ENCODE measurements around the gene GRIP1.

GRIP1 gene

GRCh38 chr12:66678338-66679275 is at the start of gene GRIP1:
TSS of gene GRIP1 (minus strand) at chr12:66679076. CDS start at chr12:66678904, 172 bp downstream.
- TF ChIP-seq CTCF (IDR thresholded peaks at IDR 0.05; ENCODE audit: low read depth, low read length) = no peak
- in situ Hi-C loops (cut with HindIII; ENCODE audit: low sequenced_read_pairs) = no loop called here
- peak; percentile 8 for DNase-seq (ENCODE audit: low read depth, low spot score)
- peak within 1 kb of the TSS; percentile 6 for H3K4me3 ChIP-seq (ENCODE audit: low read depth, low read length)

GRCh38 chr12:66726556-66726955 is 47.7 kb upstream of the GRIP1 start:
- in situ Hi-C loops (cut with HindIII; ENCODE audit: low sequenced_read_pairs) = no loop called here
- H3K4me3 ChIP-seq (ENCODE audit: low read depth, low read length) = no peak overlapping the region
- TF ChIP-seq CTCF (IDR thresholded peaks at IDR 0.05; ENCODE audit: low read depth, low read length) = no peak
- DNase-seq (ENCODE audit: low read depth, low spot score) = no peak

- H3K4me3 ChIP-seq (ENCODE audit: low read depth, low read length) = no peak overlapping the region
- in situ Hi-C loops (cut with HindIII; ENCODE audit: low sequenced_read_pairs) = no loop called here
- TF ChIP-seq CTCF (IDR thresholded peaks at IDR 0.05; ENCODE audit: low read depth, low read length) = no peak
- DNase-seq (ENCODE audit: low read depth, low spot score) = no peak
Measured at GRCh38 chr12:66725031-66725430, 46.2 kb upstream of the GRIP1 start.

GRCh38 chr12:66724616-66725015 is 45.7 kb upstream of the GRIP1 start:
- in situ Hi-C loops (cut with HindIII; ENCODE audit: low sequenced_read_pairs) = no loop called here
- no peak overlapping the region for H3K4me3 ChIP-seq (ENCODE audit: low read depth, low read length)
- no peak for TF ChIP-seq CTCF (IDR thresholded peaks at IDR 0.05; ENCODE audit: low read depth, low read length)
- DNase-seq (ENCODE audit: low read depth, low spot score) = no peak

- in situ Hi-C loops (cut with HindIII; ENCODE audit: low sequenced_read_pairs) = no loop called here
- no peak overlapping the region for H3K4me3 ChIP-seq (ENCODE audit: low read depth, low read length)
- TF ChIP-seq CTCF (IDR thresholded peaks at IDR 0.05; ENCODE audit: low read depth, low read length) = no peak
- no peak for DNase-seq (ENCODE audit: low read depth, low spot score)
Measured at GRCh38 chr12:66724026-66724425, 45.1 kb upstream of the GRIP1 start.

- in situ Hi-C loops (cut with HindIII; ENCODE audit: low sequenced_read_pairs) = no loop called here
- no peak for TF ChIP-seq CTCF (IDR thresholded peaks at IDR 0.05; ENCODE audit: low read depth, low read length)
- DNase-seq (ENCODE audit: low read depth, low spot score) = no peak
- H3K4me3 ChIP-seq (ENCODE audit: low read depth, low read length) = no peak overlapping the region
Measured at GRCh38 chr12:66719862-66720261, 41.0 kb upstream of the GRIP1 start.
